A673 (cell line): ENCODE measurements around the gene DPEP2. TPM values are rescaled to one million over a fixed set of nuclear protein-coding genes. Genes with fewer than 3 reads are reported as not detected.
"Not testable (repeated sequence)": the region's sequence is repeated elsewhere in the genome, so short reads cannot be mapped to it uniquely, and the experiment has no call there.

ENCODE experiments used
- BruUV-seq: library from RNA; stranded (reverse); fragments of 400-500 nt; replicated peaks from 2 replicates; lab custom pipeline; 2021; lab: Mats Ljungman, UMichigan
- CTCF ChIA-PET: fragments of 300-600 bp; sonication (Branson Sonifier 250); formaldehyde crosslinking; loops from one replicate; lab custom pipeline; 2022; ENCODE audit warnings: antibody characterized with exemption; lab: Charles Lee
- POLR2A ChIA-PET: fragments of 300-600 bp; sonication (Branson Sonifier 250); formaldehyde crosslinking; loops from one replicate; lab custom pipeline; 2022; ENCODE audit warnings: antibody characterized with exemption; ENCODE audit not compliant: low non-redundant PET; lab: Charles Lee
- DNase-seq: peaks from one replicate; pipeline ENCODE4 v3.0.0-alpha.2; 2015; ENCODE audit warnings: low spot score
- H3K27ac ChIP-seq: fragments of 200-600 bp; sonication (generic); 2 replicates; pipeline ENCODE4 v1.5.1; 2016; ENCODE audit warnings: mixed run types, low read depth, mild to moderate bottlenecking, mixed read lengths, antibody characterized with exemption, low read length; ENCODE audit not compliant: poor library complexity, severe bottlenecking
- H3K27me3 ChIP-seq: fragments of 200-600 bp; sonication (generic); replicated peaks from 2 replicates; pipeline ENCODE4 v1.6.1; 2017; ENCODE audit warnings: mixed run types, low read depth, mild to moderate bottlenecking, mixed read lengths, antibody characterized with exemption, low read length; ENCODE audit not compliant: insufficient read depth, poor library complexity
- H3K36me3 ChIP-seq: fragments of 200-600 bp; sonication (generic); 2 replicates; pipeline ENCODE4 v1.6.1; 2016; ENCODE audit warnings: mixed run types, mild to moderate bottlenecking, mixed read lengths, antibody characterized with exemption, low read length; ENCODE audit not compliant: insufficient read depth, poor library complexity, severe bottlenecking
- H3K4me1 ChIP-seq: fragments of 200-600 bp; sonication (generic); 2 replicates; pipeline ENCODE4 v1.6.1; 2017; ENCODE audit warnings: mixed run types, mild to moderate bottlenecking, mixed read lengths, antibody characterized with exemption, low read length; ENCODE audit not compliant: insufficient read depth, poor library complexity, severe bottlenecking
- H3K4me3 ChIP-seq: fragments of 200-600 bp; sonication (generic); 2 replicates; pipeline ENCODE4 v1.5.1; 2016; ENCODE audit warnings: low read depth, mixed run types, mild to moderate bottlenecking, mixed read lengths, low read length; ENCODE audit not compliant: poor library complexity, severe bottlenecking
- H3K9me3 ChIP-seq: fragments of 200-600 bp; sonication (generic); 2 replicates; pipeline ENCODE4 v1.6.1; 2016; ENCODE audit warnings: mixed run types, low read depth, mild to moderate bottlenecking, mixed read lengths, antibody characterized with exemption, low read length; ENCODE audit not compliant: poor library complexity, severe bottlenecking
- EZH2 ChIP-seq: fragments of 200-600 bp; sonication (generic); IDR thresholded peaks from 2 replicates; pipeline ENCODE4 v1.6.1; 2017; ENCODE audit warnings: borderline replicate concordance, low read depth, mild to moderate bottlenecking, mixed read lengths, antibody characterized with exemption, low read length; ENCODE audit not compliant: poor library complexity, severe bottlenecking
- intact Hi-C: fragments of 100-400 bp; cut with micrococcal nuclease; formaldehyde crosslinking; loops from one replicate; pipeline ENCODE4 v1.10.0; 2022; ENCODE audit not compliant: unreplicated experiment
- total RNA-seq: library from RNA; stranded (reverse); gene quantifications from 2 replicates; pipeline ENCODE4 v1.2.3, GENCODE V29; 2021
- TF ChIP-seq, protein P1 (sequence below): fragments of 300-800, 200-600 bp; sonication (generic); conservative IDR thresholded peaks from 2 replicates; pipeline ENCODE4 v1.5.1; 2017; ENCODE audit warnings: low read depth, mild to moderate bottlenecking, antibody characterized with exemption, low read length, moderate library complexity, mixed read lengths

DPEP2 gene
- total RNA-seq, 1 experiment from 2014 or later = not detected

DNA sequence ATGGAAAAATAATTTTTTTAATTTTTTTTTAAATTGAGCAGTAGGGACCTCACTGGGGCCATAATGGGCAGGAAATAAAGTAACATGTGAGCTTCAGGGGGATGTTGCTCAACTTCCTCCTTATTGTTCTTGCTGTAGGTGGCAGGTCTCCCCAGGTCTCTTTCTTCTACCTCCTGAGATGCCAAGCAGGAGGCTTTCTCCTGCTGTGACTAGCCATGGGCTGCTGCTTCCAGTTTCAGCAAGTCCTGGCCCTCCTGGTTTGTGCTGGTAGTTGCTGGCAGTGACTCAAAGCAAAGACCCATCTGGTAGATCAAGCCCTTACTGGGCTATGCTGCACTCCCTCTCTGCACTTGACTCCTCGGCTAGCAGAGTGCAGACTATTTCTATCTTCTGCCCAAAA lies 14.2 kb upstream of the DPEP2 start:
- H3K4me1 ChIP-seq = no peaks in the 10 kb centered on the region
- TF ChIP-seq, protein P1, sequence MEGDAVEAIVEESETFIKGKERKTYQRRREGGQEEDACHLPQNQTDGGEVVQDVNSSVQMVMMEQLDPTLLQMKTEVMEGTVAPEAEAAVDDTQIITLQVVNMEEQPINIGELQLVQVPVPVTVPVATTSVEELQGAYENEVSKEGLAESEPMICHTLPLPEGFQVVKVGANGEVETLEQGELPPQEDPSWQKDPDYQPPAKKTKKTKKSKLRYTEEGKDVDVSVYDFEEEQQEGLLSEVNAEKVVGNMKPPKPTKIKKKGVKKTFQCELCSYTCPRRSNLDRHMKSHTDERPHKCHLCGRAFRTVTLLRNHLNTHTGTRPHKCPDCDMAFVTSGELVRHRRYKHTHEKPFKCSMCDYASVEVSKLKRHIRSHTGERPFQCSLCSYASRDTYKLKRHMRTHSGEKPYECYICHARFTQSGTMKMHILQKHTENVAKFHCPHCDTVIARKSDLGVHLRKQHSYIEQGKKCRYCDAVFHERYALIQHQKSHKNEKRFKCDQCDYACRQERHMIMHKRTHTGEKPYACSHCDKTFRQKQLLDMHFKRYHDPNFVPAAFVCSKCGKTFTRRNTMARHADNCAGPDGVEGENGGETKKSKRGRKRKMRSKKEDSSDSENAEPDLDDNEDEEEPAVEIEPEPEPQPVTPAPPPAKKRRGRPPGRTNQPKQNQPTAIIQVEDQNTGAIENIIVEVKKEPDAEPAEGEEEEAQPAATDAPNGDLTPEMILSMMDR = no peak
- no peak for TF ChIP-seq EZH2
- BruUV-seq = no TSS peak
- no peaks in the 10 kb centered on the region for H3K9me3 ChIP-seq
- H3K36me3 ChIP-seq = no peaks in the 10 kb centered on the region
- H3K27me3 ChIP-seq = no peaks in the 10 kb centered on the region
- intact Hi-C loops = no loop called here
- no peak overlapping the region for H3K4me3 ChIP-seq
- POLR2A ChIA-PET = no interaction called here
- CTCF ChIA-PET = no interaction called here
- H3K27ac ChIP-seq = no peak overlapping the region
- DNase-seq = no peak

DNA sequence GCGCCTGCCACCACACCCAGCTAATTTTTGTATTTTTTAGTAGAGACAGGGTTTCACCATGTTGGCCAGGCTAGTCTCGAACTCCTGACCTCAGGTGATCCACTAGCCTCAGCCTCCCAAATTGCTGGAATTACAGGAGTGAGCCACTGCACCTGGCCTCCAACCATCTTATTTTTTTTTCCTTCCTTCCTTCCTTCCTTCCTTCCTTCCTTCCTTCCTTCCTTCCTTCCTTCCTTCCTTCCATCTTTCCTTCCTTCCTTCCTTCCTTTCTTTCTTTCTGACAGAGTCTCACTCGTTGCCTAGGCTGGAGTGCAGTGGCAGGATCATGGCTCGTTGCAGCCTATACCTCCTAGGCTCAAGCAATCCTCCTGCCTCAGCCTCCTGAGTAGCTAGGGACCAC lies 10.6 kb upstream of the DPEP2 start:
- DNase-seq, POLR2A ChIA-PET, H3K9me3 ChIP-seq, intact Hi-C loops, CTCF ChIA-PET, H3K4me1 ChIP-seq, H3K27ac ChIP-seq, H3K4me3 ChIP-seq, H3K36me3 ChIP-seq, H3K27me3 ChIP-seq, BruUV-seq: not testable (repeated sequence)

DNA sequence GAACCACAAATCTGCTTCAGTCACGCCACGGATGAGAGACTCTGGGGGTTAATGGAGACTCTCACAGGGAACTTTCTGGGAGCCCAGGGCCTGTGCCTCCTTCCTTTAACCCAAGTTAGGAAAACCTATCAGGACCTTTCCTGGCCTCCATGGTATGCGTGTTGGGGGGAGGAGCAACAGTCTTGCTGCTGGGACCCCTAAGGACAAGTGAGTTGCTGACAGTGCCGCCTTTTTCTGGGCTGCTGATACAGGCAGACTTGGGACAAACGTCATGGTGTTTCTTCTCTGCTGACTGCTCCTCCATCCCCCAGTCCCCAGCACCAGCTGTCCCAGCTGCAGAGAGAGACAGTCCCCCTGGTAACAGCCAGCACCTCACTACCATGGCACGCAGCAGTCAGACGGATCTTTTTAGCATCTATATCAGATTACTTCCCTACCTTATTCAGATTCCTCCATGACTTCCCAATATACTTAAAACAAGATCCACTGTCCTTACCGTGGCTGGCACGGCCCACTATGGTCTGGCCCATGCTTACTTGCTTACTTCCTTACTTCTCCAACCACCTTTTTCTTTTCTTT lies 10.0 kb upstream of the DPEP2 start:
- DNase-seq = no peak
- CTCF ChIA-PET = no interaction called here
- BruUV-seq = no TSS peak
- Histone ChIP-seq H3K27me3 (no peaks in the 10 kb centered on the region), H3K27ac (no peak overlapping the region), H3K36me3 (no peaks in the 10 kb centered on the region), H3K4me3 (no peak overlapping the region), H3K4me1 (no peaks in the 10 kb centered on the region), H3K9me3 (no peaks in the 10 kb centered on the region)
- TF ChIP-seq EZH2 = no peak
- TF ChIP-seq, protein P1 = no peak
- intact Hi-C loops = no loop called here
- POLR2A ChIA-PET = no interaction called here

DNA sequence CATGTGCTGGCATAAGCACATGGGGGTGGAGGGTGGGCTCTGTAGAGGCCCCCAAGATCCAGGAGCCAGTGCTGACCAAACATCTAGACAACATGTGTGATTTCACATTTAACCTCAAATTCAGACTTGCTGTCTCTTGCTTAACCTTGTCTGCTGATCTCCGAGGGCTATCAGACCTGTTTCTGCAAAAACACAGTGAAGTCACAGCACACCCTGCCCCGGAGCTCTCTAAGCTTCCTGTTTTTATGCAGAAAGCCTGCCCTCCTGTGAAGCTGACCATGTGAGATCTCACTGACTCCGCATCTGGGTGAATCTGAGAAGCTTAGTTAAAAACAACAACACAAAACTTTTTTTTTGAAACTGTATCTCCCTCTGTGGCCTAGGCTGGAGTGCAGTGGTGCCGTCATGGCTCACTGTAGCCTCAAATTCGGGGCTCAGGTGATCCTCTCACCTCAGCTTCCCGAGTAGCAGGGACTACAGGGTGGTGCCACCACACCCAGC lies 6.6 kb upstream of the DPEP2 start:
- no TSS peak for BruUV-seq
- intact Hi-C loops = no loop called here
- ChIA-PET CTCF (interaction anchor here (0.5 to 0.7 kb wide), 2 partner anchors 67 to 1052 kb away, joined by 3 to 10 read pairs; no protein-coding TSS in a partner anchor), POLR2A (no interaction called here)
- TF ChIP-seq, protein P1 = no peak
- no peak for TF ChIP-seq EZH2
- H3K27ac ChIP-seq = no peak overlapping the region
- no peaks in the 10 kb centered on the region for H3K9me3 ChIP-seq
- no peaks in the 10 kb centered on the region for H3K27me3 ChIP-seq
- H3K4me1 ChIP-seq = no peaks in the 10 kb centered on the region
- DNase-seq = no peak
- no peak overlapping the region for H3K4me3 ChIP-seq
- no peaks in the 10 kb centered on the region for H3K36me3 ChIP-seq
